Activated CD8-positive, alpha-beta memory T cell treated with anti-CD3 and anti-CD28 coated beads, Interleukin-2, amount 50 U/mL, for 4 hours (primary cell): Measurements from ENCODE around the gene ESRRG.

Source experiments
- DNase-seq: peaks from one replicate; pipeline ENCODE4 v3.0.0-alpha.2; 2020

The ESRRG gene

GRCh38 chr1:216702170-216702569, 21.1 kb downstream of the ESRRG start:
- no peak for DNase-seq

DNA sequence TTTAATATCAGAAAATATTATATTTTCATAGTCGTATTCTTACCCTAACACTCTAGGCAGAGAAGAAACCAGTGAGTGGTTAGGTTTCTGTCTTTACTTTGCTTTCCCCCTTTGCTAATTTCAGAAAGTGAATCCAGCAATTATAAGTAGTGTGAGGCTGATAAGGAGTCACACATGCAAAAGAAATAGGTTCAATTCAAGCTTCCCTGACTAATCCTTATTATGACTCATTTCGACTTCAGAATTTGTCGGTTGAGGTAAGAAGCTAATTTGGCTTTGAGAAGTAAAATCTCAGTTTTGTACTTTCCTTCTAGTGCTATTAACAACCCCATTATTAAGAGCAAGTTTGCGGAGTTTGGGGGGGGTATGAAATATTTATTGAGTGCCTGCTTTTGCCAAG, 22.4 kb downstream of the ESRRG start:
- DNase-seq: no peak

DNA sequence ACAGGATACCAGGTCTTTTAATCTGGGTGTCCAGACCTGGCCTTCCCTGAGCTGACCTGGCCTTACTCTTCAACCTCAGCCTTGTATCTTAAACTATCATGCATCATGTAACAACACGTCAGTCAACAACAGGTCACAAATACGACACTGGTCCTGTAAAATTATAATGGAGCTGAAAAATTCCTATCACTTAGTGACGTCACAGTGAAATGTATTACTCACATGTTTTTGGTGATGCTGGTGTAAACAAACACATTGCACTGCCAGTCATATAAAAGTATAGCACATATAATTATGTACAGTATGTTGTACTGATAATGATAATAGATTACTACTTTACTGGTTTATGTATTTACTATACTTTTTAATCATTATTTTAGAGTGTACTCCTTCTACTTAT, 31.5 kb downstream of the ESRRG start:
- no peak for DNase-seq

DNA sequence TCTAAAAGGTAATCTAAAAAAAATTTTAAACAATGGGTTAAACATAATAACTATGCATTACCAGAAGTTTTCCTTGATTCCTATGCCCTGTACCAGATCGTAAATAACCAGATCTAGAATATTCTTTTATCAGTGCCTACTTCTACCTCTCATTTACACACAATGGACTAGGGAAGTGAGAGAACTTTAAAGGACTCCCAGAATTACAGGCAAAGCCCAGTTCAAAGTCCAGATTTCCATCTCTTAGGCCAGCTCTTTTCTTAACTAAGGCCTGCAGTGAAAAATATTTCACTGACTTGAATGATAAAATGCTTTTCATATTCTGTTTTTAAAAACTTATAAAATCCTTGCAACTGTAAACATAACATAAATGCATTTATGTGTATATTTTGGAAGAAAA, 32.6 kb downstream of the ESRRG start:
- DNase-seq: no peak

GRCh38 chr1:216688127-216688657, 35.0 kb downstream of the ESRRG start:
- no peak for DNase-seq

DNA sequence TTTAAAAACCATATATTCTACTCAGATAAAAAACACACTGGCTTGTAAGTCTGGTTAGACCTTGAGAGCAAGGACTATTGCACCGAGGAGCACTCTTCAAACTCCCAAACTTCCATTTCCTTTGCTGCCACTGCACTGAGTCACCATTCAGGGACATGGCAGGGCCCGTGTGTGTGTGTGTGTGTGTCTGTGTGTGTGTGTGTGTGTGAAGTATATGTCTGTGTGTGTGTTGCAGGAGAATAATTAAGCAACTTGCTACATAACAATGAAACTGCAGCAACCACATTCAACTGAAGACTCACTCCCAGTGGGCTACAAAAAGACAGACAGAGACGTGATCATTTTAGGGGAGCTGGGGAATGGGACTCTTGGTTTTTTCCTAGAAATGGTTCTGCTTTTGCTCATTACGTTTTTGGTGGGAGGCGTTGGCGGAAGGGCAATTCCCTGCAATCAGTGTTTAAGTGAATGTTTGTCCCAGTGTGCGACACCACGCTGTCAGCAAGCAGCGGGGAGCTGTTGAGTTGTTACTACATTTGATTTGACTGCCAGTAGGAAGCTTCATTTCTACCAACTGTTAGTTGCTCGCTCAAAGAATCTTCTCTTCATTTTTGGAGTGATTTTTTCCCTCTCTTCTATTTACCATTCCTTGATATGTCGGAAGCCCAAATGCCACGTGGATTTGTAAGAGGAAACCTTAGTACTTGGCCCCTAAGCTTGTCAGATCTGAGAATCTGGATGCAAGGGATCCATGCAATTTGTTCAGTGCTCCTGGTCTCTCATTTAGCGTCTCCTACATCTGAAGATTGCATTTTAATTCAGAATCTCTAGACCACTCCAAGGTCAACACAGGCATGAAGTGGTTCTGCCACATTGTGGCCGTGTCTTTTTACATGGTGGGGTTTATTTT, 36.1 kb downstream of the ESRRG start:
- no peak for DNase-seq

DNA sequence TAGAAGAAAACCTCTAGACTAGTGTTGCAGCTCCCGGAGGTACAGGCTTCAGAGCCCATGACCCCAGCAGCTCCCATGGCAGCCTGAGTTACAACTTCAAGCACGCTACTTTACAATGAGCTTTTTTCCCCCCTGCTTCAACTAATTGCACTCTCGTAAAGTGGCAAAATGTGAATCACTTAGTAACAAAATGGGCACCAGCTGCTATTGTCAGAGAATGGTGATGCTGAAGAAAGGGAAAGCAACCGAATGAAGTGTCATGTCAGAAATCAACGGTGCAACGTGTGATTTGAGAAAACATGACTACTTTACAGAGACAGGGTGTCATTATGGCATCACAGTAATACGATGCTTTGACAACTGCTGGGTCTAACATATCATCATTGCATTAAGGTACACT, 40.5 kb downstream of the ESRRG start:
- DNase-seq: no peak

DNA sequence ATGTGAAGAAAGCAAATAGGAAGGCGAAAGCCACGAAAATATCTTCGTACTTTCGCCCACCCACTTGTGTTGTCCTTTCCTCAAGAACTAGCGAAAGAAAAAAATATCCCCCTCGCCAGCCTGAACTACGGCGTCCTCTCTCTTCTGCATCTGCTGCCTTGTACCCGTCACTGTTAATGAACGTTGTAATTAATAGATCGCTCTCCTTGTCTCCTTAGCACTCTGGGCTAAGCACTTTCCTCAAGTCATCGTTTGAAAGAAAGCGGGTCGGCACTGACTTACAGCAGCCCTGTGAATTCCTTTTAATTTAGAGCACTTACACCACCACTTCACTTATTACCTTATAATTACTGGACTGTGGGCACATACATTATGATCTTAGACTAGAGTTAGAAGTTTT, 44.1 kb downstream of the ESRRG start:
- no peak for DNase-seq

GRCh38 chr1:216670118-216670883, 52.9 kb downstream of the ESRRG start:
- DNase-seq: no peak

- no peak for DNase-seq
Measured at GRCh38 chr1:216666441-216666840, 56.8 kb downstream of the ESRRG start.

- no peak for DNase-seq
Measured at GRCh38 chr1:216665856-216666255, 57.4 kb downstream of the ESRRG start.

DNA sequence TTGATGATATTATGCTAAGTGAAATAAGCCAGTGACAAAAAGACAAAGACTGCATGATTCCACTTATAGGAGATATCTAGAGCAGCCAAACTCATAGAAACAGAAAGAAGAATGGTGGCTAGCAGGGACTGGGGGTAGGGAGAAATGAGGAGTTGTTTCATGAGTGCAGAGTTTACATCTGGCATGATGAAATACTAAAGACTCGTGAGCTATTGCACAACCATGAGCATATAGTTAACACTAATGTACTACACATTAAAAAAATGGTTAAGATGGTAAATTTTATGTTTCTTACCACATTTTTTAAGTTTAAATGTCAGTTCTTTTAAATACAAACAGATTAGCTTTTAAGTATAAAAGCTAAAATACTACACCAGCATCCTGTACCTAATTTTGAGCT, 57.8 kb downstream of the ESRRG start:
- no peak for DNase-seq

DNA sequence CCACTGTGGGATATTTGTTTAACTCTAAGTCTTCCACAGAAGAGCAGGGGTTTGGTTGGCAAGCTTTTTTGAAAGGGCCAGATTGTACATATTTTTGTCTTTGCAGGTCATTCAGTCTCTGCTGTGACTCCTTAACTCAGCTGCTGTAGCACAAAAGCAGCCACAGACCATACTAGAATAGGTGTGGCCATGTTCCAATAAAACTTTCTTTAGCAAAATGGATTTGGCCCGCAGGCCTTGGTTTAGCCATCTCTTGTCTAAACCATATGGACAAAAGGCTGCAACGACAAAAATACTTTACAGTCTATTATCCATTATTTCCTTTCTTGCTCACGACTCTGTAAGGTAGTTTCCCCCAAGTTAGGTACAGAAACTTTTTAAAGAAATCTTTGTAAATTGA, 60.5 kb downstream of the ESRRG start:
- no peak for DNase-seq

DNA sequence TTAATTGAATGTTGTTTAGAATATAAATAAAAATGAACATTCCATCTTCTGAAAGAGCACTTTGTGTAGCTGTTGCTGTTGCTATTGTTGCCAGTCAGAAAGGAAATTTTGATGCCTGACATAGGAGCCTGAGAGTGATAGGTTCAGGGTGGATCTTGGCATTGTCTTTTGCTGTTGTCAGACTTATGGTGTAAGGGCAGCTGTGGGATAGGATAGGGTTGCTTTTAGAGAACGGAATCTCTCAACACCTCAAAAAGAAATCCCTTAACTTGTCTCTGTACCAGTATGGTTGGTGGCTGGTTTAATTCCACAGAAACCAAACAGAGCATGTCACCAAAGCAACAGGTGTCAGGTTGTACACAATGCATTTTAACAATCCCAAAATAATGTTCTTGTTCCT, 62.7 kb downstream of the ESRRG start:
- DNase-seq: no peak

GRCh38 chr1:216653001-216653400, 70.2 kb downstream of the ESRRG start:
- DNase-seq: no peak

- DNase-seq: no peak
Measured at GRCh38 chr1:216651826-216652418, 71.3 kb downstream of the ESRRG start.

GRCh38 chr1:216643176-216643575, 80.1 kb downstream of the ESRRG start:
- DNase-seq: no peak

DNA sequence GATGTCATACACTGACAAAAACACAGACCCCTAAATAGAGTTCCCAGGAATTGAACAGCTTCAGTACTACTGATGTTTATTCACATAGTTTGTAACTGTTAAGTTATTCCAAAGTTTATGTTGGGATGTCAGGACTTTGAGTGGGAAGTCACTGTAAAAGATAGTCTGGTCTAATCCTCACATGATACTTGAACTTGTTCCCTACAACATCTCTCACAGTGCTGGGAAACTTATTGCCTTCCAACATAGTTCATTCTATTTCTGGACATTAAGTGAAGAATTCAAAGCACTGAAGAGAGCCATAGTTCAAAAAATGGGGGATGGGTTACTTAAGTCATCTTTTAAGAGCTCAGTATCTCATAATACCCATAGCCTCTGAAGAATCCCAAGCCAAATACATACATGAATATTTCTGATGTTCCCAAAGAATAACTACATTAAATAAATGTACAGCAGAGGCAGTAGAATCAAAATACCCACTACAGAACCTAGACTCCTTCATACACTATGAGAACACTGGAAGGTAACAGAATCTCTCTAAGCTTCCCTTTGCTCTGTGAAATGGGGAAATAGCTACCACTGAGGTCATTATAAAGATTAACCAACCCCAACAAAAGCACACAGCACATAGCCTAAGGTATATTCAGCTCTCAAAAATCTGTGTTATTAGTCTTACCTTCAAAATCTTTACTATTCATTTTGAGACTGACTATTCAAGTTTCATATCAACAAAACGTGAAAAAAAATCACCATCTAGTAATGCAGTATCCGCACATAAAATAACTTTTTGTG, 81.4 kb downstream of the ESRRG start:
- no peak for DNase-seq

DNA sequence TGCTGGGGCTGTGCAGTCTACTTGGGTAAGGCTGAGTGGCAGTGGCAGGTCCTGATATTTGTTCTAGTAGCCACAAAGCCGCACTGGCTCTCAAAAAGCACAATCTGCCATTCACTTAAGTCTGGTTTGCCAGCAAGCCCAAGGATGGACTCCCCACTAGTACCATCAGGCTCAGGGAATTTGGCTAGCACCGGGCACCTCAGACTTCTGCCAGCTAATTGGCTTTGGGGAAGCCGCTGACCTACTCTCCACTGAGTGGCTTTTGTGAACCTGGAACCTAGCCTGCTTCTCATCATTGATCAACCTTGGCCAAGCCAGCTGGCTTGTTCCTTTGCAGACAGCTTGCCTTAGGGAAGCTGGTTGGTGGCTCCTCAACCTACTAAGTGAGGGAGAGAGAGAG, 83.1 kb downstream of the ESRRG start:
- no peak for DNase-seq

DNA sequence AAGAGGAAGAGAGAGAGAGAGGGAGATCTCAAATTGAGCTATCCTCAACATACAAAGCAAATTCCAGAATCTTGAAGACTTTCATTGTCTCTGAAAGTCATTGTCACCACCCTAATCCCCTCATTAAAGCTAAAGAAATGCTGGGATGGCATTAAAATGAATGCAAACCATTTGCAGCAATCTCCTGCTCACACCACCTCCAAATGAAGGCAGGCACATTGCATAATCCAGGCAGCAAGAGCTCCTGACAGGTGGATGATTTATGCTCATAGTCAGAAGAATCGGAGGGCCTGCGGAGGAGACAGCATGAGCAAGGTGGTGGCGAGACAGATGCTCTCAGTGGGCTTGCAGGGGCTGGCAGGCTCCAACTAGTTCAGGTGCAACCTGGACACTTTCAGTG, 90.2 kb downstream of the ESRRG start:
- no peak for DNase-seq

- DNase-seq: no peak
Measured at GRCh38 chr1:216630532-216630931, 92.7 kb downstream of the ESRRG start.

- DNase-seq: no peak
Measured at GRCh38 chr1:216627252-216627651, 96.0 kb downstream of the ESRRG start.
